ENCODE results near the gene DHFR. TPM values are rescaled to one million over a fixed set of nuclear protein-coding genes. Genes with fewer than 3 reads are reported as not detected.

DHFR gene
- total RNA-seq, 2 experiments from 2014 or later = 63.6 to 67.4 TPM

GRCh38 chr5:80576383-80576782 lies 78.4 kb downstream of the DHFR start:
- Mint-ChIP-seq H3K4me3 (no peak overlapping the region), H3K36me3 (peaks cover 1% of the 10 kb centered on the region), H3K27me3 (peaks cover 67% of the 10 kb centered on the region), H3K27ac (no peak overlapping the region), H3K4me1 (no peaks in the 10 kb centered on the region), H3K9me3 (peaks cover 3% of the 10 kb centered on the region)
- no peak for DNase-seq
- POLR2A ChIA-PET = no interaction called here
- ATAC-seq (ENCODE audit: low read depth) = no peak

Other genes starting within 250 kb of the DHFR start
- gene ZFYVE16, start 246.9 kb downstream of the DHFR start, total RNA-seq = 10 to 100 TPM; 17.4 to 20.8 TPM
- gene FAM151B, start 166.9 kb downstream of the DHFR start, total RNA-seq = 1 to 10 TPM in 1 of 2 experiments, not detected in 1; 1.0 TPM
- gene ANKRD34B, start 84.7 kb downstream of the DHFR start, total RNA-seq = not detected
- 10 to 100 TPM; 18.1 to 18.6 TPM for gene MSH3, start 331 bp downstream of the DHFR start, total RNA-seq